Mammary epithelial cell (primary cell): ENCODE results near the gene C15orf39.

ENCODE experiments used
- EZH2 ChIP-seq: IDR thresholded peaks from 2 replicates; pipeline ENCODE4 v1.6.1; 2012; ENCODE audit warnings: low read length, inconsistent platforms, borderline replicate concordance
- TF ChIP-seq, protein P1 (sequence below), 2 donors: IDR thresholded peaks in 1 of 2; conservative IDR thresholded peaks in 1 of 2; 2 replicates each; pipeline ENCODE4 v1.5.1; 2011 to 2012; ENCODE audit warnings: inconsistent platforms in 2 of 2, low read length in 2 of 2, mild to moderate bottlenecking in 2 of 2, control low read depth in 1 of 2, low read depth in 1 of 2; ENCODE audit not compliant: insufficient read depth in 1 of 2; ENCODE audit errors: extremely low read depth in 1 of 2

- no peak for TF ChIP-seq EZH2
- TF ChIP-seq, protein P1, sequence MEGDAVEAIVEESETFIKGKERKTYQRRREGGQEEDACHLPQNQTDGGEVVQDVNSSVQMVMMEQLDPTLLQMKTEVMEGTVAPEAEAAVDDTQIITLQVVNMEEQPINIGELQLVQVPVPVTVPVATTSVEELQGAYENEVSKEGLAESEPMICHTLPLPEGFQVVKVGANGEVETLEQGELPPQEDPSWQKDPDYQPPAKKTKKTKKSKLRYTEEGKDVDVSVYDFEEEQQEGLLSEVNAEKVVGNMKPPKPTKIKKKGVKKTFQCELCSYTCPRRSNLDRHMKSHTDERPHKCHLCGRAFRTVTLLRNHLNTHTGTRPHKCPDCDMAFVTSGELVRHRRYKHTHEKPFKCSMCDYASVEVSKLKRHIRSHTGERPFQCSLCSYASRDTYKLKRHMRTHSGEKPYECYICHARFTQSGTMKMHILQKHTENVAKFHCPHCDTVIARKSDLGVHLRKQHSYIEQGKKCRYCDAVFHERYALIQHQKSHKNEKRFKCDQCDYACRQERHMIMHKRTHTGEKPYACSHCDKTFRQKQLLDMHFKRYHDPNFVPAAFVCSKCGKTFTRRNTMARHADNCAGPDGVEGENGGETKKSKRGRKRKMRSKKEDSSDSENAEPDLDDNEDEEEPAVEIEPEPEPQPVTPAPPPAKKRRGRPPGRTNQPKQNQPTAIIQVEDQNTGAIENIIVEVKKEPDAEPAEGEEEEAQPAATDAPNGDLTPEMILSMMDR (conservative IDR thresholded peaks at IDR 0.05 in 1 of 2, IDR thresholded peaks at IDR 0.05 in 1 of 2; ENCODE audit: extremely low read depth in 1 of 2, insufficient read depth in 1 of 2, low read depth in 1 of 2, low read length in 2 of 2) = no peak
These were observed 38.5 kb upstream of the C15orf39 start for GRCh38 chr15:75163150-75163564.
